ENCODE measurements around the gene EMSY.
"Not testable (repeated sequence)": the region's sequence is repeated elsewhere in the genome, so short reads cannot be mapped to it uniquely, and the experiment has no call there.

EMSY gene

GRCh38 chr11:76592025-76592914, 147.5 kb downstream of the EMSY start:
- DNase-seq = no peak

DNA sequence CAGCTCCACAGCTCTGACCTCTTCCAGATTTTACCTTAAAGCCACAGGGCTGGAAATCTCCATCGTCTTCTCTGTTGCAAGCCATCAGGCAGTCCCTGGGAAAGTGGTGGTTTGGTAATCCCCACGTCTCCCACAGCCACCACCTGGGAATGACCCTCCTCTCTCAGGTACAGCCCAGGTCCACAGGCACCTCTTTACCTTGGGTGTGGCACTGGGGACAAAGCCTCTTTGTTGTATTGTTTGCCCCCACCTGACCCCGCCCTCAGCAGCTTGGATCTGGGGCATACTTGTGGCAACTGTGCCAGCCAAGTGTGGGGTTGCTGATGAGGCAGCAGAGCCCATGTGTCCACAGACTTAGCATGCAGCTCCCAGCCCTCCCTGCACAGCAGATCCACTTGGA, 148.1 kb downstream of the EMSY start:
- no peak for DNase-seq

- not testable (repeated sequence) for DNase-seq
Observed at GRCh38 chr11:76595091-76595490, 150.3 kb downstream of the EMSY start.

- DNase-seq = no peak
Observed at GRCh38 chr11:76596652-76597051, 151.8 kb downstream of the EMSY start.

- no peak for DNase-seq
Observed at GRCh38 chr11:76597533-76598425, 153.0 kb downstream of the EMSY start.

- peak in 4 of 51 donors; percentile 9 to 14 (median 11) for DNase-seq
Observed at GRCh38 chr11:76598426-76598839, 153.6 kb downstream of the EMSY start.

GRCh38 chr11:76599041-76600013, 154.5 kb downstream of the EMSY start:
- DNase-seq = no peak

DNA sequence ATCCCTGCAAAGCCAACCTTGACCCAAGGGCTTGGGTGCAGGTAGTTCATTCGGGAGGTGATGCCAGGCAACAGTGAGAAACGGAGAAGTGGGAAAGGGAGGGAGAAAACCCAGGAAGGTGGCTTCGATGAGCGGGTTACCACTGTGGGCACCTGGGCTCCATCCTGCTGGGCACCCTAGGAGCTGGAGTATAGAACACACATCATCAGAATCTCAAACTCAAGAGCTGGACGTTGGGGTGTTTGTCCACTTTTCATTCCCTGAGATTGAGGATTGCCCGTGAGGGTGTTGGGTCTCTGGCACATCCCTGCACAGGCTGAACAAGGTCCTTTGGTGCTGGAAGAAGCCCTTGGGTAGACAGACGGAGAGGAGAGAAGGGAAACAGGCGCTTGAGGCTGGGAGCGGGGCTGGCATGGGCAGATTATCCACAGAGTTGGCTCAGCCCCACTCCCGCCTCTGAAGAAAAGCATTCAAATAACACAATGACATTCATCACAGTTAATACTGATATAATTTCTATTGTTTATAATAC, 155.4 kb downstream of the EMSY start:
- DNase-seq = no peak

DNA sequence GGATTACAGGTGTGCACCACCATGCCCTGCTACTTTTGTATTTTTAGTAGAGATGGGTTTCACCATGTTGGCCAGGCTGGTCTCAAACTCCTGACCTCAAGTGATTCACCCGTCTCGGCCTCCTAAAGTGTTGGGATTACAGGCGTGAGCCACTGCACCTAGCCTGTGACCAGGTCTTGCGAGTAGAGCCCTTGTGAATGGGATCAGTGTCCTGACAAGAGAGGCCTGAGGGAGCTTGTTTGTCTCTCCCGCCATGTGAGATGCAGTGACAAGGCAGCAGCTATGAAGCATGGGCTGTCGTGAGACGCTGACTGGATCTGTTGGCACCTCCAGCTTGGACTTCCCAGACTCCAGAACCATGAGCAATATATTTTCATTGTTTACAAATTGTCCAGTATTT, 156.5 kb downstream of the EMSY start:
- DNase-seq = no peak

DNA sequence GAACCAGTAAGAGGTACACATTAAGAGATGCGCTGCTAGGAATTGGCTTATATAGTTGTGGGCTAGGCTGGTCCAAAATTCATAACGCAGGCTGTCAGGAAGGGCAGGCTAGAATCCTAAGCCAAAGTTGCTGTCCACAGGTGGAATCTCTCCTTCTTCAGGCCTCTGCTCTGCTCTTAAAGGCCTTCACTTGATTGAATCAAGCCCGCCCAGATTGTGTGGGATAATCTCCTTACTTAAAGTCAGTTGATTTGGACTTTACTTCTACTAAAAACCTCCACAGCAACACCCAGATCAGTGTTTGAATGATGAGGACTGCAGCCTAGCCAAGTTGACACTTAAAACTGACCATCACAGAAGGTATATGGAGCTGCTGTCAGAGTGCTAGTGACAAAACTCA, 156.9 kb downstream of the EMSY start:
- DNase-seq = no peak

DNA sequence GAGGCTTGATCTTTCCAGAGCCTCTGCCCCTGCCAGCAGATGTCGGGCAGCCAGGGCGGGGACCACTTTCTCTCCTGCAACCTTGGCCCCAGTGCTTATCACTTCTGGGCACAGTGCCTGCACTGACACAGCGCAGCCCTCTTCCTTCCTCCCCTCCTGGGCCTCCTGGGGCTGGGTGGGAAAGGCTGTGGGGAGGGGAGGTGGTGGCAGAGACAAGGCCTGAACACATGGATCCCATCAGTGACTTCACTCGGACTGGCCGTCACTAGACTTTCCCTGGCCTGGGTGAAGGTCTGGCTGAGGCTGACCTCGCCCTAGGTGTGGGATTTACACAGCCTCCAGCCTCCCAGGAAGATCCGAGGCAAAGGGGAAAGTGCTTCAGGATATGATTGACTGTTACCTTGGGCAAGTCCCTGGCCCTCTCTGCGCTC, 157.6 kb downstream of the EMSY start:
- DNase-seq = no peak
